ENCODE results near the gene MYH11.

The MYH11 gene

DNA sequence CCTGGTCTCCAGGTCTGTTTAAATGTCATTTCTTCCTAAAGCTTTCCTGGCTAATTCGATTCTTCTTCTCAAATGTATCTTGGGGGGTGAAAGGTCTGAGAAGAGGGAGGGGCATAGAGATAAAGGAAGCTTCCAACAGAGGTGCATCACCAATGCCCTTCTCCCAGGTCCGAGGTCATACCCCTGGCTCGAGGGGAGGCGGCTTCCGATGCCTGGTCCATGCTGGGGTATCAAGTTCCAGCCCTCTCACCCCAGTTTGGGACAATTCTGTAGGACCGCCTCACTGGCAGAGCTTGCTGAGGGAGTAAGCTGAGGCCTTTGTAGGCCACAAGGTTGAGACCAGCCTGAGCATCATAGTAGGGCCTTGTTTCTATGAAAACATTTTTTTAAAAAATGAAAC, 41.8 kb upstream of the MYH11 start:
- no peaks in the 10 kb centered on the region for H3K9me2 ChIP-seq (replicated peaks; ENCODE audit: low read depth, low read length)
- no peak overlapping the region for H3K9ac ChIP-seq (ENCODE audit: low read depth, low read length, poor library complexity, severe bottlenecking)
- peaks cover 5% of the 10 kb centered on the region for H3K4me1 ChIP-seq (ENCODE audit: insufficient read depth, low read length, poor library complexity, severe bottlenecking)
- no peaks in the 10 kb centered on the region for H3K9me3 ChIP-seq (ENCODE audit: insufficient read depth, low read depth, low read length)
- H4K20me1 ChIP-seq (ENCODE audit: insufficient read depth, low read length, poor library complexity, severe bottlenecking) = no peaks in the 10 kb centered on the region
- no peaks in the 10 kb centered on the region for H3K36me3 ChIP-seq (ENCODE audit: insufficient read depth, low read length)
- H2AFZ ChIP-seq (ENCODE audit: low read length) = no peak overlapping the region
- H3F3A ChIP-seq (ENCODE audit: low read depth) = no peaks in the 10 kb centered on the region
- H3K27me3 ChIP-seq (ENCODE audit: insufficient read depth, low read length, poor library complexity, severe bottlenecking) = no peaks in the 10 kb centered on the region
- H3K79me2 ChIP-seq (ENCODE audit: insufficient read depth, low read length) = no peaks in the 10 kb centered on the region
- TF ChIP-seq, protein P1, sequence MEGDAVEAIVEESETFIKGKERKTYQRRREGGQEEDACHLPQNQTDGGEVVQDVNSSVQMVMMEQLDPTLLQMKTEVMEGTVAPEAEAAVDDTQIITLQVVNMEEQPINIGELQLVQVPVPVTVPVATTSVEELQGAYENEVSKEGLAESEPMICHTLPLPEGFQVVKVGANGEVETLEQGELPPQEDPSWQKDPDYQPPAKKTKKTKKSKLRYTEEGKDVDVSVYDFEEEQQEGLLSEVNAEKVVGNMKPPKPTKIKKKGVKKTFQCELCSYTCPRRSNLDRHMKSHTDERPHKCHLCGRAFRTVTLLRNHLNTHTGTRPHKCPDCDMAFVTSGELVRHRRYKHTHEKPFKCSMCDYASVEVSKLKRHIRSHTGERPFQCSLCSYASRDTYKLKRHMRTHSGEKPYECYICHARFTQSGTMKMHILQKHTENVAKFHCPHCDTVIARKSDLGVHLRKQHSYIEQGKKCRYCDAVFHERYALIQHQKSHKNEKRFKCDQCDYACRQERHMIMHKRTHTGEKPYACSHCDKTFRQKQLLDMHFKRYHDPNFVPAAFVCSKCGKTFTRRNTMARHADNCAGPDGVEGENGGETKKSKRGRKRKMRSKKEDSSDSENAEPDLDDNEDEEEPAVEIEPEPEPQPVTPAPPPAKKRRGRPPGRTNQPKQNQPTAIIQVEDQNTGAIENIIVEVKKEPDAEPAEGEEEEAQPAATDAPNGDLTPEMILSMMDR (conservative IDR thresholded peaks at IDR 0.05; ENCODE audit: low read length) = no peak
- TF ChIP-seq EZH2phosphoT487 (IDR thresholded peaks at IDR 0.05; ENCODE audit: borderline replicate concordance) = no peak
- H3K4me2 ChIP-seq (ENCODE audit: low read depth, low read length, poor library complexity, severe bottlenecking) = no peak overlapping the region
- no peak overlapping the region for H3K4me3 ChIP-seq (ENCODE audit: low read length, poor library complexity, severe bottlenecking)

DNA sequence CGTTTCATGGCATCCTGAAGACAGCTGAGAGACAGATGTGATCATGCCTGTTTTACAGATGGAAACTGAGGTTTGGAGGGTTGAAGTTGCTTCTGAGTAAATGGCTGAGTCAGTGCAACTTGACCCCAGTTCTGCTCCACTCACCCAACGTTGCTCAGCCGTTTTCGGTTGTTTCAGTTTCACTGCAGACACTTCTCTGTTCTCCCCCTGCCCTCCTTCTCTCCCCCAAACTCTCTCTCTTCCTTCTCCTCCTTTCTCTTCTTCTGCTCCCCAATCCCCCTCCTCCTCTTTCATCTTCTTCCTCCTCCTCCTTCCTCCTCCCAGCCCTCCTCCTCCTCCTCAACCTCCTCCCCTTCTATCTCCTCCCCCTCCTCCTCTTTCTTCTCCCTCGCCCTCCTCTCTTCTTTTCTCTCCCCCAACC, 41.0 kb upstream of the MYH11 start:
- peaks cover 5% of the 10 kb centered on the region for H3K4me1 ChIP-seq (ENCODE audit: insufficient read depth, low read length, poor library complexity, severe bottlenecking)
- no peaks in the 10 kb centered on the region for H3K79me2 ChIP-seq (ENCODE audit: insufficient read depth, low read length)
- TF ChIP-seq, protein P1 (conservative IDR thresholded peaks at IDR 0.05; ENCODE audit: low read length) = no peak
- no peak for TF ChIP-seq EZH2phosphoT487 (IDR thresholded peaks at IDR 0.05; ENCODE audit: borderline replicate concordance)
- no peaks in the 10 kb centered on the region for H3K27me3 ChIP-seq (ENCODE audit: insufficient read depth, low read length, poor library complexity, severe bottlenecking)
- H4K20me1 ChIP-seq (ENCODE audit: insufficient read depth, low read length, poor library complexity, severe bottlenecking) = no peaks in the 10 kb centered on the region
- no peaks in the 10 kb centered on the region for H3K36me3 ChIP-seq (ENCODE audit: insufficient read depth, low read length)
- H3K9me3 ChIP-seq (ENCODE audit: insufficient read depth, low read depth, low read length) = no peaks in the 10 kb centered on the region
- H3K9me2 ChIP-seq (replicated peaks; ENCODE audit: low read depth, low read length) = no peaks in the 10 kb centered on the region
- H3K4me3 ChIP-seq (ENCODE audit: low read length, poor library complexity, severe bottlenecking) = no peak overlapping the region
- H3K9ac ChIP-seq (ENCODE audit: low read depth, low read length, poor library complexity, severe bottlenecking) = no peak overlapping the region
- H3F3A ChIP-seq (ENCODE audit: low read depth) = no peaks in the 10 kb centered on the region
- no peak overlapping the region for H2AFZ ChIP-seq (ENCODE audit: low read length)
- H3K4me2 ChIP-seq (ENCODE audit: low read depth, low read length, poor library complexity, severe bottlenecking) = no peak overlapping the region

DNA sequence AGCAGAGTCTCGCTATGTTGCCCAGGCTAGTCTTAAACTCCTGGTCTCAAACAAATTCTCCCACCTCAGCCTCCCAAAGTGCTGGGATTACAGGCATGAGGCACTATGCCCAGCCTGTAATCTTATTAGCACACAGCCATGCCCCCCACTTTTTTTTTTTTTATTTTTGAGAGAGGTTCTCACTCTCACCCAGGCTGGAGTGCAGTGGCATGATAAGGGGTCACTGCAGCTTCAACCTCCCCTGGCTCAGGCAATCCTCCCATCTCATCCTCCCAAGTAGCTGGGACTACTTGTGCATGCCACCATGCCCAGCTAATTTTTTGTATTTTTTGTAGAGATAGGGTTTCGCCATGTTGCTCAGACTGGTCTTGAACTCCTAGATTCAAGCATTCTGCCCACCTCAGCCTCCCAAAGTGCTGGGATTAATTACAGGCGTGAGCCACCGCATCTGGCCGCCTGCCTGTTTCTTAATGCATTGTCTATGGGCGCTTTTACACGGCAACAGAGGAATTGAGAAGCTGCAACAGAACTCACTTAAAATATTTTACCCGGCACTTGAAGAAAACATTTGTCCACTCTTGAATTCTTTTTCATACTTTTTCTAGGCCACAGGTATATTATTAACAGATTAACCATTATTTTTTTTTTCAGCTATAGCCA, 40.4 kb upstream of the MYH11 start:
- no peaks in the 10 kb centered on the region for H3K36me3 ChIP-seq (ENCODE audit: insufficient read depth, low read length)
- H3K9ac ChIP-seq (ENCODE audit: low read depth, low read length, poor library complexity, severe bottlenecking) = no peak overlapping the region
- no peaks in the 10 kb centered on the region for H3K79me2 ChIP-seq (ENCODE audit: insufficient read depth, low read length)
- no peaks in the 10 kb centered on the region for H3F3A ChIP-seq (ENCODE audit: low read depth)
- H3K27me3 ChIP-seq (ENCODE audit: insufficient read depth, low read length, poor library complexity, severe bottlenecking) = no peaks in the 10 kb centered on the region
- H3K4me1 ChIP-seq (ENCODE audit: insufficient read depth, low read length, poor library complexity, severe bottlenecking) = peaks cover 5% of the 10 kb centered on the region
- no peaks in the 10 kb centered on the region for H4K20me1 ChIP-seq (ENCODE audit: insufficient read depth, low read length, poor library complexity, severe bottlenecking)
- H3K9me3 ChIP-seq (ENCODE audit: insufficient read depth, low read depth, low read length) = no peaks in the 10 kb centered on the region
- TF ChIP-seq, protein P1 (conservative IDR thresholded peaks at IDR 0.05; ENCODE audit: low read length) = no peak
- no peak for TF ChIP-seq EZH2phosphoT487 (IDR thresholded peaks at IDR 0.05; ENCODE audit: borderline replicate concordance)
- no peaks in the 10 kb centered on the region for H3K9me2 ChIP-seq (replicated peaks; ENCODE audit: low read depth, low read length)
- H3K4me3 ChIP-seq (ENCODE audit: low read length, poor library complexity, severe bottlenecking) = no peak overlapping the region
- H3K4me2 ChIP-seq (ENCODE audit: low read depth, low read length, poor library complexity, severe bottlenecking) = no peak overlapping the region
- H2AFZ ChIP-seq (ENCODE audit: low read length) = no peak overlapping the region

Data from Loucy (cell line).